ENCODE results near the gene CSHL1. TPM values are rescaled to one million over a fixed set of nuclear protein-coding genes. Genes with fewer than 3 reads are reported as not detected.
"Not testable (repeated sequence)": the region's sequence is repeated elsewhere in the genome, so short reads cannot be mapped to it uniquely, and the experiment has no call there.

CSHL1 gene
- total RNA-seq, 1 donor from 2014 or later: not detected

GRCh38 chr17:63941162-63941561 is 30.1 kb upstream of the CSHL1 start:
- FAIRE-seq (no peak), DNase-seq (ENCODE audit: low spot score in 2 of 2) (no peak)

GRCh38 chr17:63940584-63940983 is 29.5 kb upstream of the CSHL1 start:
- FAIRE-seq (no peak), DNase-seq (ENCODE audit: low spot score in 2 of 2) (no peak)

GRCh38 chr17:63939884-63940283 is 28.8 kb upstream of the CSHL1 start:
- DNase-seq (ENCODE audit: low spot score in 2 of 2) (no peak), FAIRE-seq (no peak)

GRCh38 chr17:63939401-63939800 is 28.3 kb upstream of the CSHL1 start:
- DNase-seq (ENCODE audit: low spot score in 2 of 2): no peak
- FAIRE-seq: no peak

GRCh38 chr17:63937920-63938319 is 26.9 kb upstream of the CSHL1 start:
- FAIRE-seq (no peak), DNase-seq (ENCODE audit: low spot score in 2 of 2) (no peak)

GRCh38 chr17:63937319-63937718 is 26.3 kb upstream of the CSHL1 start:
- FAIRE-seq: no peak
- no peak for DNase-seq (ENCODE audit: low spot score in 2 of 2)

- no peak for DNase-seq (ENCODE audit: low spot score in 2 of 2)
- no peak for FAIRE-seq
These were observed 23.4 kb upstream of the CSHL1 start for GRCh38 chr17:63934183-63935112.

GRCh38 chr17:63933598-63933997 is 22.5 kb upstream of the CSHL1 start:
- FAIRE-seq: no peak
- no peak for DNase-seq (ENCODE audit: low spot score in 2 of 2)

GRCh38 chr17:63932721-63933120 is 21.7 kb upstream of the CSHL1 start:
- FAIRE-seq (no peak), DNase-seq (ENCODE audit: low spot score in 2 of 2) (no peak)

- FAIRE-seq (no peak), DNase-seq (ENCODE audit: low spot score in 2 of 2) (no peak)
These were observed 21.0 kb upstream of the CSHL1 start, which contains the start of gene CD79B for GRCh38 chr17:63931981-63932561. CD79B (minus strand) TSS chr17:63932331; CDS start chr17:63932261, 70 bp downstream.

- FAIRE-seq (no peak), DNase-seq (ENCODE audit: low spot score in 2 of 2) (peak in 1 of 2 donors; percentile 57)
These were observed 20.0 kb upstream of the CSHL1 start for GRCh38 chr17:63930951-63931575.

GRCh38 chr17:63929860-63930766 is 19.1 kb upstream of the CSHL1 start:
- no peak for FAIRE-seq
- DNase-seq (ENCODE audit: low spot score in 2 of 2): no peak

GRCh38 chr17:63928966-63929695 is 18.1 kb upstream of the CSHL1 start:
- no peak for FAIRE-seq
- DNase-seq (ENCODE audit: low spot score in 2 of 2): no peak

- FAIRE-seq (no peak), DNase-seq (ENCODE audit: low spot score in 2 of 2) (no peak)
These were observed 17.2 kb upstream of the CSHL1 start for GRCh38 chr17:63928172-63928666.

GRCh38 chr17:63927464-63928171 is 16.6 kb upstream of the CSHL1 start:
- no peak for FAIRE-seq
- DNase-seq (ENCODE audit: low spot score in 2 of 2): no peak

- FAIRE-seq (no peak), DNase-seq (ENCODE audit: low spot score in 2 of 2) (no peak)
These were observed 15.1 kb upstream of the CSHL1 start for GRCh38 chr17:63926164-63926563.

- DNase-seq (ENCODE audit: low spot score in 2 of 2): no peak
- FAIRE-seq: no peak
These were observed 14.6 kb upstream of the CSHL1 start for GRCh38 chr17:63925615-63926014.

- FAIRE-seq; DNase-seq (ENCODE audit: low spot score in 2 of 2): not testable (repeated sequence)
These were observed 11.3 kb upstream of the CSHL1 start for GRCh38 chr17:63922402-63922801.

GRCh38 chr17:63920779-63921178 is 9.7 kb upstream of the CSHL1 start:
- DNase-seq (ENCODE audit: low spot score in 2 of 2); FAIRE-seq: not testable (repeated sequence)
